ENCODE data around the gene PNLDC1.

Gene PNLDC1

GRCh38 chr6:159800141-159800865 is at the start of gene PNLDC1:
PNLDC1 (plus strand) TSS chr6:159800276; CDS start chr6:159800308, 32 bp downstream.
- no peak within 1 kb of the TSS for H3K4me3 ChIP-seq (ENCODE audit: low read depth, low read length)
- DNase-seq (ENCODE audit: low read depth): no peak
- no peak for TF ChIP-seq CTCF (IDR thresholded peaks at IDR 0.05; ENCODE audit: insufficient read depth, low read depth, low read length, missing control alignments)

- no peak for DNase-seq (ENCODE audit: low read depth)
- H3K4me3 ChIP-seq (ENCODE audit: low read depth, low read length): no peak overlapping the region
- no peak for TF ChIP-seq CTCF (IDR thresholded peaks at IDR 0.05; ENCODE audit: insufficient read depth, low read depth, low read length, missing control alignments)
These were observed 48.6 kb upstream of the PNLDC1 start for GRCh38 chr6:159751448-159751847.

- no peak for TF ChIP-seq CTCF (IDR thresholded peaks at IDR 0.05; ENCODE audit: insufficient read depth, low read depth, low read length, missing control alignments)
- no peak for DNase-seq (ENCODE audit: low read depth)
- H3K4me3 ChIP-seq (ENCODE audit: low read depth, low read length): no peak overlapping the region
These were observed 46.8 kb upstream of the PNLDC1 start for GRCh38 chr6:159753081-159753872.

- no peak for DNase-seq (ENCODE audit: low read depth)
- TF ChIP-seq CTCF (IDR thresholded peaks at IDR 0.05; ENCODE audit: insufficient read depth, low read depth, low read length, missing control alignments): no peak
- no peak overlapping the region for H3K4me3 ChIP-seq (ENCODE audit: low read depth, low read length)
These were observed 45.7 kb upstream of the PNLDC1 start for GRCh38 chr6:159754401-159754800.

GRCh38 chr6:159754959-159755914 is 44.8 kb upstream of the PNLDC1 start:
- TF ChIP-seq CTCF (IDR thresholded peaks at IDR 0.05; ENCODE audit: insufficient read depth, low read depth, low read length, missing control alignments): no peak
- H3K4me3 ChIP-seq (ENCODE audit: low read depth, low read length): no peak overlapping the region
- DNase-seq (ENCODE audit: low read depth): no peak

GRCh38 chr6:159756508-159756907 is 43.6 kb upstream of the PNLDC1 start:
- H3K4me3 ChIP-seq (ENCODE audit: low read depth, low read length): no peak overlapping the region
- no peak for DNase-seq (ENCODE audit: low read depth)
- no peak for TF ChIP-seq CTCF (IDR thresholded peaks at IDR 0.05; ENCODE audit: insufficient read depth, low read depth, low read length, missing control alignments)

Measured in GM12865 (cell line).